NCI-H1436 (cell line): ENCODE data around the gene MS4A8.
"Not testable (repeated sequence)": the region's sequence is repeated elsewhere in the genome, so short reads cannot be mapped to it uniquely, and the experiment has no call there.

Experiments
- DNase-seq: peaks from one replicate; lab custom pipeline; 2025; lab: John Stamatoyannopoulos, UW

Gene MS4A8

DNA sequence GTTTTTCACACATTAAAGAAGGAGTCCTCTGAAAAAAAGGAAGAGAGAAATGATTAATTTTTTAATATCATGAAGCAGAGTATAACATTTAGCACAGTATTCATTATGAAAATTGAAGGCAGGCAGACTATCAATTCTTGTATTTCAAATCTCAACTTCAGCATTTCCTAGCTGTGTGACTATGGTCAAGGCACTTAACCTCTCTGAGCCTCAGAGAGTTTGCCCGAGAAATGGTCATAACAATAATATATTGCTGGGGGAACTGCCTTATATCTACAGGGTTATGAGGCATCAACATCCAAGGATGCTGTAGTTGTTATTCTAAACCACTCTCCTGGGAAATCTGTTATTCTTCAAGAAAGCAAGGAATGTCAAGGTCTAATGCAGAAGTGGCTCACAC lies 26.2 kb downstream of the MS4A8 start:
- no peak for DNase-seq

DNA sequence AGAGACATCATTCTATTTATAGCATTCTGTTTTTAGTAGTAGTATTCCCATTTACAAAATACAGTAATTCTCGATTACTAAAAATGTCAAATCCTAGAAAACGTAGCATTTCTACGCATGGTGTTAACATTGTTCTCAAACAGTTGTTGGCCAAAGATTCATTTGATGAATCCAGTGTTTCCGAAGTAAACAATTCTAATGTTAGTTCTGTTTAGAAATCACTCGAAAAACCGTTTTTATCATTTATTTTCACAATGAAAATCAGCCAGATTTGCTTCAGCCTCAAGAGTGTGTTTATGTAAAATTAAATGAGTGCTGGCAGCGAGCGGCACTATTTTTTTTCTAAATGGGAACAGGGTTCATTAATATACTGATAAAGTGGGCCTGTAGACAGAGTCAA lies 32.2 kb downstream of the MS4A8 start:
- no peak for DNase-seq

DNA sequence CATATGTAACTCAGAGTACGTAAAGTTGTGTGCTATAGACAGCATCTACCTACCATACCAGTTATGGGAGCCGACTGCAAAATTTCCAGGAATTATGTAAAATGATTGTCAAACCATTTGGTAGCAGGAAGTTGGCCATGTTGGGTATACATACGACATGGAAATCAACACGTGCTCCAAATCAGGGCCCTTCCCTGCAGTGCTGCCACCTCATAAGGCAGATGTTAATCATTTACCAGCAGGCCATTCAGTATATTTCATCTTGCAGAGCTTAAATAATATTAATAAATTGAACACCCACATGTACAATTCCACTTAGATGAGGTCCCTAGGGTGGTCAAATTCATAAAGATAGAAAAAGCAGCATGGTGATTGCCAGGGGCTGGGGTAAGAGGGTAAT lies 34.9 kb downstream of the MS4A8 start:
- no peak for DNase-seq

DNA sequence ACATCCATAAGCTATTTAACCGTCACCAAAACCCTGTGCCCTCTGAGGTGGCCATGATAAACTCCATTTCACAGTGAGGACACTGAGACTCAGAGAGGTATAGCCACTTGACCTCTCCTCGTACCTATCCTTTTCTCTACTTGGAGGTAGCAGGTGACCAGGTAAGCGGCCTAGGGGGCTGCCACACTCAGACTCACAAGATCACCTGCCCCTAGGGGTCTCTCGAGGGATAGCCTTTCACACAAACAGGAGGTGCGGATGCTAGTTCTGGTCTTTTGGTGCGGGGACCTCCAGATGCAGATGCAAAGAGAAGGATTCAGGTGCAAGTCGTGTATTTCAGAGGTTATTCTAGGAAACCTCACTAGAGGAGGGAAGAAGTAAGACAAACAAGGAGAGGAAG lies 39.7 kb downstream of the MS4A8 start:
- no peak for DNase-seq

DNA sequence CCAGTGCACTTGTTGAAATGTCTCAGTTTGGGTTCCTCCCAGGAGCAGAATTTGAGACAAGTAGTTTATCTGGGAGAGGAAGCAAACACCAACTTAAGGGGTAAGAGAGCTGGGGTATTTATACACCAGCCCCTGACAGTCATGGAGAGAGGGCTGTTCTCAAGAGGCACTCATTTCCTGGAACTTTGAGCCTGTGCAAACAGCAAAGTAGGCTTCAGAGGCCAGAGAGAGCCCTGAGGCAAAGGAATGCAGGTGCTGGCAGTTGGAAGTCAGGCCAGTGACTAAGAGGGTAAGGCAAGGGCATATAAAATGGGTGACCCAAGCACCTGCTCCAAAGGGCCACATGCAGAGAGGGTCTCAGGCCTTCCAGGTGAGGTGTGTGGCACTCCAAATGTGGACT lies 41.2 kb downstream of the MS4A8 start:
- no peak for DNase-seq

DNA sequence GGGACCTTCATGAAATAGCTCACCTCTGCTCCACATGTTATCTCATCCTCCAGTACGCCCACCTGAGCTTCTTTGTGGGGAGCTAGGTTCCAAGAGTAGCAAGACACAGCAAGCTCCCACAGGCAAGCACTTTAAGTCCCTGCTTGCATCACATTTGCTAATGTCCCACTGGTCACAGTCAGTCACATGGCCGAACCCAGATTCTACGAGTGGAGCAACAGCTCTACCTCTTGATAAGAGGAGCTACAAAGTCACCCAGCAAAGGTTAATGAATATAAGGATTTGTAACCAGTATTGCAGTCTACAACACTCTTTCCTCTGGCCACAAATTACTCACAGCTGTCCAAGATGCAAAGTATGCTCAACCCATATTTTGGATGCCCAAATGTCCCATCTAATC lies 42.0 kb downstream of the MS4A8 start:
- DNase-seq: no peak

DNA sequence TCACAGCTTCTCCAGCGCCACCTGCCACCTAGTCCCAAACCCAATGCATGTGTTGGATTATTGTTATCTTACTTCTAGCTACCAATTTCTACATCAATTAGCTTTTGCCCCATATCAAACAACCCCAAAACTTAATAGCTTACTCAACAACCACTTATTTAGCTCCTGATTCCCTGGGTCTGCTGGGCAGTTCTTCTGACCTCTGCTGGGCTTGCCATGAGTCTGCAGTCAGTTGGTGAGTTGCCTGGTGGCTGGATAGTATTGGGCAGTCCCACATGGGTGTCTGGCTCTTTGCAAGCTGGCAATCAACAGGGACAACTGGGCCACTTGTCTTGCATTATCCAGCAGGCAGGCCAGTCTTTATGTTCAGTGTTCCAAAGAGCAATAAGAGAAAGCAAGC lies 43.6 kb downstream of the MS4A8 start:
- no peak for DNase-seq

DNA sequence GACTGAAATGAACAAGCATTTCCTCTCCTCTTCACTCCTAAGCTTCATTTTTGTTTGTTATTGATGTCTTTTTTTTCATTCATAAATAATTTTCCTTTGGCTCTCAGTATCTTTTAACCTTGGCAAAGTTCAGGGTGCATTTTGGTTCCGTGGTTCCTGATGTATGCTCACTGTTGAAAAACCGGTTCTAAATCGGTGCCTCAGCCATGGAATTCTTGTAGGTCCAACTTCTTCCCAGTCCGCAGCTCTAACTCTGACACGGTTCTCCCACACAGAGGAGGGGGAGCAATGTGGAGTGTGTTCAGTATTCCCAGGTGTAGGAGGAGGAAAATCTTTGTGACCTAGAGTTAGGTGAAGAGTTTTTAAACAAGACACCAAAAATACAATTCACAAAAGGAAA lies 44.7 kb downstream of the MS4A8 start:
- no peak for DNase-seq

DNA sequence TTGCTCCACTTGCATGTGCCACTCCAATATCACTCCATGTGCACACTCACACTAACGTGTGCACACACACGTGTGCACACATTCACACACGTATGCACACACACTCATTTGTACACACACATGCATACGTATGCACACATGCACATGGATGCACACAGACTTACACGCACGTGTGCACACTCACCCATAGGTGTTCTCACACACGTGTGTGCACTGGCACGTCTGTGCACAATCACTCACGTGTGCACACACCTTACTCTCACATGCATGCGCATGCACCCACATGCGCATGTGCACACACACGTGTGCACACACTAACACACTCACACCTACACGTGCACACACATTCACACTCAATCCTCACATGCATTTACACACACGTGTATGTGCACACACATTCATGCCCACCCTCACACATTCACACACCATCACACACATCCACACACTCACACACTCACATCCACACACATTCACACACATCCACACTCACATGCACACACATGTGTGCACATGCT lies 48.0 kb downstream of the MS4A8 start:
- no peak for DNase-seq

DNA sequence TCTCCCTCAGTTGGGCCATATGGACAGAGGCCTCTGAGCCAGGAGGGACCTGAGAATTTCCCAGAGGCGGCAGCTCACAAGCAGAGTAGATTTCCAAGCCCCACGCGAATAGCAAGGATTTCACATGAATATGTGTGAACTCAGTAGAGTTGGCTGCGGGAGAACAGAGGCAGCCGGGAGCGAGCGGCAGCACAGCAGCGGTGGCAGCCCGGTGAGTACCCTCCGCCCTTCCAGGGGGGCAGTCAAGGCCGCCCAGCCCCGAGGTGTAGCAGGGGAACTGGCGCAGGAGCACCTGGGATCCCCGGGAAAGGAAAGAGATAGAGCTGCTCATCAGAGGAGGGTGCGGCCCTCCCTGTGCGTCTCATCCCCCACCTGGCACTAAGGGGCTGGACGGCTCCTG lies 48.8 kb downstream of the MS4A8 start:
- no peak for DNase-seq

DNA sequence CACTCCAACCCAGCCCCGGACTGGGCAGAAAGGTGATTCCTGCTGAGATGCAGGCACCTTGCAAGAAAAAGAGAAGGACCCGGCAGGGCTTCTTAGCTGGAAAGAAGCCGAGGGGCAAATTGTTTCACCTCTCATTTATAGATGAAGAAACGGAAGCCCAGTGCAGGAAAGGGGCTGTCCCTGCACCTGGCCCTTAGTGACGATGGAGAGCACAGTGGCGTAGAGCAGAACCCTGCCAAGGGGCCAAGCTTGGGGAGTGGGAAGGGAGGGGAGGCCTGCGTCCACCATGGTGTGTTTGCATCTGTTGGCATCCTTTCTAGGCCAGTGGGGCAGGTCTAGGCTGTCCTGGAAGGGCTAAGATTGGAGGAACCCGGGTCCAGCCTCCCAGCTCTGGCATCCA lies 49.4 kb downstream of the MS4A8 start:
- DNase-seq: no peak

DNA sequence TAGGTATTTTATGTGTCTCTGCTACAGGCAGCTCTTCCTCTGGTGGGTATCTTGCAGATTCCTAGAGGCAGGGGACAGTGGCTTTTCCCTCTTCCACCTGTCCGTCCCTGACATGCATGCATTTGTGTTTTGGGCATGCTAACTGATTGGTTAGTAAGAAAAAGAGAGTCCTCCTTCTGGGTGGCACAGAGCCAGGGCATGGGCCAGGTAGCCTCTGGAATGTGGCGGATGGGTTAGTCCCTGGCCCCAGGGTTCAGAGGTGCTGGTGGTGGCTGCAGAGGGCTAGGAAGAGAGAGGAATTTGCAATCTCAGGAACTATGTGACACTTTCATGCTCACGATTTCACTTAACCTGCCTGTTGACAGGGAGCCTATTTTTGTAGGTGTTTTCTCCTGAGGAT lies 51.5 kb downstream of the MS4A8 start:
- no peak for DNase-seq

DNA sequence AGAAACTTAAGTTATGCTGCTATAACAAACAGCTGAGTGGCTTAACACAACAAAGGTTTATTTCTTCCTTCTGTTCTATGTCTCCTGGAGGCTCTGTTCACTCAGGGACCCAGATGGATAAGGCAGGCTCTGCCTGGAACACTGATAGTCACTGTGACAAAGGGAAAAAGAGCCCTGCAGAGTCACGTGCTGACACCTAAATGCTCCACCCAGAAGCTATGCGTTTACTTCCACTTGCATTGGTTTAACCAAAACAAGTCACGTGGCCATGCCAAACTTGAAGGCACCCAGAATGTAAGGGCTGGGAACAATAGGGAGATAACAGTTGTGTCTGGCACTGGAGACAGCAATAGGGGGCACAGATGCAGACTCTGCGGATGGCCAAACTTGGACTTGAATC lies 53.9 kb downstream of the MS4A8 start:
- no peak for DNase-seq

DNA sequence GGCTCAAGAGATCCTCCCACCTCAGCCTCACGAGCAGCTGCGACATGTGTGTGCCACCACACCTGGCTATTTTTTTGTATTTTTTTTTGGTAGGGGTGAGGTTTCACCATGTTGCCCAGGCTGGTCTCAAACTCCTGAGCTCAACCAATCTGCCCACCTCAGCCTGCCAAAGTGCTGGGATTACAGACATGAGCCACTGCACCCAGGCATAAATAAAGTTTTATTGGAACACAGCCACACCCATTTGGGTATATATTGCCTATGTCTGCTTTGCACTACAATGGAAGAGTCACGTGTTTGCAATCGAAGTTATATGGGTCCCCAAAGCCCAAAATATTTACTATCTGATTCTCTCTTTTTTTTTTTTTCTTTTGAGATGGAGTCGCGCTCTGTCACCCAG lies 55.5 kb downstream of the MS4A8 start:
- no peak for DNase-seq

DNA sequence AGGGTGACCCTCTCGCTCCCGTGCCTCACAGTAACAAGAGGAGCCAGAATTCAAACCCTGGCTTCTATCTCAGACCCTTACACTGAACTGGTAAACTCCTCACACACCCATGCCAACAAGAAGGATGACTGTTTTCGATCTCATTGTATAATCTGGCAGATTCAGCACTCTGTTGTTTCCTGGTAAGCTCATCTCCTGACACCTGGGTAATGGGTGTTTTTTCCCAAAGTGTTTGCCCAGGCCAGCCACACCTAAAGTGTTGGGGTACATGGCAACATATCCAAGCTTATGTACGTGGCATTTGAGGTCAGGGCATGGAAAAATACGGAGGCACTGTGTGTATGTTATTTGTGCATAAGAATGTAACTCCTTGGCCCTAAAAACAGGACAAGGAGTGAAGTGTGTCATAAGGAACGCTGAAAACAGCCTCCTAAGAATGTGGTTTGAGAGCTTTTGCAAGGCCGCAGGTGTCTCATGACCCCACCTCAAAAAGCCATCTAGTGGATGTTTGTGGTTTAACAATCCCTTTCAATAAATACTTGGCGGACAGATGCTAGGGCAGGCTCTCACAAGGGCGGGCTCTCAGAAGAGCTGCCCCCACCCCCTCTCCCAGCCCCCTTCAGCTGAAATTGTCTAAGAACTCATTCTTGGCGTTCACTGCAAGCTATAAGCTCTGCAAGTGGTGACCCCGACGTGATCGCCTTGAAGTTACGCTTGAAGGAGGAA lies 57.1 kb downstream of the MS4A8 start, which contains the start of gene MS4A15:
MS4A15 (plus strand) TSS at position 561 of the 726 bp plus-strand sequence. CDS start 6,867 bp downstream, outside the sequence.
- no peak for DNase-seq

DNA sequence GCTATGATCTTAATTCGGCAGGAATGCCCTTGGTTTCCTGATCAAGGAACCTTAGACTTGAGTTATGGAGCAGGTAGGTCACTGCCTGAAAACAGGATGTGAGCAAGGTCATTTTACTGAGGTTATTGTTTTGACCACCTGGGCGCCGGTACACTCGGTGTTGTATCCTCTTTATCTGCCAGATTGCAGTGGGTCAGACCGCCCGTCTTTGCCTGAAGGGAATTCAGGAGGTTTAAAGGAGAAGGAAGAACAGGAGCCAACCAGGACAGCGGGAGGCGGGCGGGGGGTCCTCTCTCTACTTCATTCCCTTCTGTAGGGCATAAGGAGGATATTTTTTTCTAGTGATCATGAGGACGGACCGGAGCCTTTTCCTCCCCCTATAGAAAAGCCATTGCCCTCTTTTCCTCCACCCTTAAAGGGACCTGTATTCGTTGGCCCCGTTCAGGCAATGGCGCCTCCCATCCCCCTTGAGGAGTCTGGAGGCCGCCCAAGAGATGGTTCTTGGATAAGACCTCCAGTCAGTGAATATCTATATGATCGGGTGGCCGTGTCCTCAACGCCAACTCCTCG lies 57.9 kb downstream of the MS4A8 start:
- no peak for DNase-seq

DNA sequence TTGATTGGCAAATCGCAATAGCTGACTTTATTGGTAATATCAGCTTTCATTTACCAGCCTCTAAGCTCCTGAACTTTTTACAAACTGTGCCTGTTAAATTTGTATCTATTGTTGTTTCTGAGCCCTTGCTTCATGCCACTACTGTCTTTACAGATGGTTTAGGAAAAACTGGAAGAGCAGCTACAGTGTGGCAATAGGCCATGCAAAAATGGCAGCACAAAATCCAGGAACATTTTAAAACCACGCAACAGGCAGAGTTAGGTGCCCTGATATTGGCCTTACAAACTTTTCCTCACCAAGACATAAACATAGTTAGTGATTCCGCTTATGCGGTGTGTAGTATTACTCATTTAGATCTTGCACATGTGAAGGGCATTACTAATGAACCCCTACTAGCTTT lies 59.3 kb downstream of the MS4A8 start:
- DNase-seq: not testable (repeated sequence)

DNA sequence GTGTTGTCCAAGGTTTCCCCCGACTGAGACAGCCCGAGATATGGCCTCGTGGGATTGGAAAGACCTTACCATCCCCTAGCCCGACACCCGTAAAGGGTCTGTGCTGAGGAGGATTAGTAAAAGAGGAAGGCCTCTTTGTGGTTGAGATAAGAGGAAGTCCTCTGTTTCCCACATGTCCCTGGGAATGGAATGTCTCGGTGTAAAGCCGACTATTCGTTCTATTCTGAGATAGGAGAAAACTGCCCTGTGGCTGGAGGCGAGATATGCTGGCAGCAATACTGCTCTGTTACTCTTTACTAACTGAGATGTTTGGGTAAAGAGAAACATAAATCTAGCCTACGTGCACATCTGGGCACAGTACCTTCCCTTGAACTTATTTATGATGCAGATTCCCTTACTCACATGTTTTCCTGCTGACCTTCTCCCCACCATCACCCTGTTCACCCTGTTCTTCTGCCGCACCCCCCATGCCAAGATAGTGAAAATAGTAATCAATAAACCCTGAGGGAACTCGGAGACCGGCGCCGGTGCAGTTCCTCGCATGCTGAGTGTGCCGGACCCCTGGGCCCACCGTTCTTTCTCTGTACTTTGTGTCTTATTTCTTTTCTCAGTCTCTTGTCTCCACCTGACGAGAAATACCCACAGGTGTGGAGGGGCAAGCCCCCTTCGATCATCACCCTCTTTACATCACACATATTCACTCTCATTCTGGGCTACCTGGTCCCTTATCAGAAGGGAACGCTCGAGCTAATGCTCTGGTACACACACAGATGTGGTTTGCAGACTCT lies 60.2 kb downstream of the MS4A8 start:
- DNase-seq: not testable (repeated sequence)

DNA sequence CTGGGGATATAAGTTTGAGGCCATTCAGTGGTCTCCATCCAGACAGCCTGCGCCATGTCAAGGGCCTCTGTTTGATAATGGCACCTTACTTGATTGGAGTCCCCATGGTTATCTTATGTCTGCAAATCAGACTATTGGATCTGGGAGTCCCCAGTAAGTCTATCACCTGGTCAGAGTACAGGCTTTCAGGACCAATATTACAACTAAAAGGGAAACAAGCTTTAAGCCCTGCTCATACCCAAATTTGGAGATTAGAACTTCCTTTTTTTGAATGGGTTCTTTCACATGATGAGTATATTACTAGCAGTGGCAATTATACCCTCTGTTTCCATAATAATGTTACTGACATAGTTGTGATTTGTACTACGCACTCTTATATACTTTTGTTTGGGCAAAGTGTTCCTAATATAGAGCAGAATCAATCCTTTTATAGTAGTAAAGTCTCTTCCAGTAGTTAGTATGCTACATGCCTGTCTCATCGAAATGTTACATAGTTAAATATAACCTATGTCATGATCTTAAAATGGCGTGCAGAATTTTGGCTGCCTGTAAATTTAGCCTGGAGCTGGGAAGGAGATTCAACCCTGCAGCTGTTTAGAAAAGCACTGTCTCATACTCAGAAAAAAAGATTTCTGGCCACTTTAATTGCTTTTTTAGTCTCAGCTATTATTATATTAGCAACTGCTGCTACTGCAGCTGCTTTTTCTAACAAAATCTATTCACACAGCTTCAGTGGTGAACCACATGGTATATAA lies 62.2 kb downstream of the MS4A8 start:
- no peak for DNase-seq

DNA sequence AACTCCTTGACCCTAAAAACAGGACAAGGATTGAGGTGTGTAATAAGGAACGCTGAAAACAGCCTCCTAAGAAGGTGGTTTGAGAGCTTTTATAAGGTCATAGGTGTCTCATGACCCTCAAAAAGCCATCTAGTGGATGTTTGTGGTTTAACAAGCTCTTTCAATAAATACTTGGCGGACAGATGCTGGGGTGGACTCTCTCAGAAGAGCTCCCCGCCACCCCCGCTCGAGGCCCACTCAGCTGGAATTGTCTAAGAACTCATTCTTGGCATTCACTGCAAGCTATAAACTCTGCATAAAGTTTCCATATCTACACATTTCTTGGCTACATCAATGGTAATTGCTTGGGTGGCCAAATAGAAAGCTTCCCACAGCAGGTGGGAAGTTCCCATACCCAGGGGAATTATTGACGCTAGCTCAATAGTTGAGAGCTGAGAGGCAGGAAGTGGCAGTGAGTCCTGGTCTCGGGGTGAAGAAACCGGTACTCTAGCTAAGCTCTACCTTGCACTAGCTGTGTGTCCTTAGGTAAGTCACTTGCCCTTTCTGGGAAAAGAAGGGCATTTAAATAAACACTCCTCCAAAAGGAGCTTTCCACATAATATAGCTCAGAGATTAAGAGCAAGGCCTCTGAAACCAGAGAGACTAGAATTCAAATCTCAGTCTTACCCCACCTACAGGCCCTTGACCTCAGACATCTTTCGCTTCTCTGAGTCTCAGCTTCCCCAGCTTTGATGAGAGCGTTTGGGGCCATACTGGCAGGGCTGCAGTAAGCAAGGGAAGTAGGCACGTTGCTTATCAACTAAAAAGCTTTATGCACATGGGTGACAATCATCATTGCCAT lies 63.7 kb downstream of the MS4A8 start:
- peak; percentile 30 for DNase-seq

DNA sequence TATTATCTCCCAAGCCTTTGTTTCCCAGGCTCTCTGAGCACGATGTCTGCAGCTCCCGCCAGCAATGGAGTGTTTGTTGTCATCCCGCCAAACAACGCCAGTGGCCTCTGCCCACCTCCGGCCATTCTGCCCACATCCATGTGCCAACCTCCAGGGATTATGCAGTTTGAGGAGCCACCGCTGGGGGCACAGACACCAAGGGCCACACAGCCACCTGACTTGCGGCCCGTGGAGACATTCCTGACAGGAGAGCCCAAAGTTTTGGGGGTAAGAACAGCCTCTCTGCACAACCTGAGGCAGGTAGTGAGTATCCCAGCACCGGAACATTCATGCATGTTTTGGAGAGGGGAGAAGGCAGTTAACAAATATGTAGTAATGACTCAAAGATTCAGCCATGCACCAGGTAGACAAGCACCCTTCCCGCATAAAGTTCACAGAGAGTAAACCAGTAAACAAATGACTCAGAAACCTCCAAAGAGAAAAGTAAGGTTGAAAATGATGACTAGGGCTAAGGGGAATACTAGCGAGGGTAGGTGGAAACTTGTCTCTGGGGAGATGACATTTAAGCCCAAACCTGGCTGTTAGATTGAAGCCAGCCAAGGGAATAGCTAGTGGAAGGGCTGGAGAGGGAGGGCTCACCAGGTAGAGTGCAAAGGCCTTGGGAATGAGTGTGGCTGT lies 64.4 kb downstream of the MS4A8 start:
- no peak for DNase-seq
